Activated CD8-positive, alpha-beta memory T cell treated with anti-CD3 and anti-CD28 coated beads, Interleukin-2, amount 10 ng/mL, durations not matched to agents 7 days and 5 days (primary cell): Measurements from ENCODE around the gene SDHAF4. TPM values are rescaled to one million over a fixed set of nuclear protein-coding genes. Genes with fewer than 3 reads are reported as not detected.

Experiments used
- total RNA-seq, 2 experiments: library from RNA; stranded (reverse); gene quantifications; one replicate each; pipeline ENCODE4 v1.2.3, GENCODE V29; 2021

SDHAF4 gene
- total RNA-seq, 2 experiments from 2014 or later = 12.2 to 15.5 TPM

Other genes starting within 250 kb of the SDHAF4 start
- gene FAM135A, start 153.4 kb upstream of the SDHAF4 start, total RNA-seq = 10 to 100 TPM in 1 of 2 experiments, 1 to 10 TPM in 1; 9.7 to 10.2 TPM
- gene SMAP1, start 101.0 kb downstream of the SDHAF4 start, total RNA-seq = 10 to 100 TPM; 33.2 to 33.7 TPM